Measurements from ENCODE around the gene RBMS1. TPM values are rescaled to one million over a fixed set of nuclear protein-coding genes. Genes with fewer than 3 reads are reported as not detected.

Gene RBMS1
- total RNA-seq, 1 experiment from 2014 or later = 73.3 TPM

- DNase-seq (ENCODE audit: low read depth) = no peak
Observed at GRCh38 chr2:160223560-160223959, 270.0 kb downstream of the RBMS1 start.

- DNase-seq (ENCODE audit: low read depth) = no peak
Observed at GRCh38 chr2:160222546-160223283, 270.9 kb downstream of the RBMS1 start.

Data from Daoy (cell line).